KOPT-K1 (cell line): ENCODE results near the gene ARHGAP22.

Experiments used
- H3K27ac ChIP-seq: fragments of 200-600 bp; sonication (generic); 2 replicates; pipeline ENCODE4 v1.5.1; 2016; ENCODE audit warnings: antibody characterized with exemption, mild to moderate bottlenecking, low read depth, low read length; ENCODE audit not compliant: poor library complexity, severe bottlenecking
- H3K36me3 ChIP-seq: fragments of 200-600 bp; sonication (generic); 2 replicates; pipeline ENCODE4 v1.5.1; 2017; ENCODE audit warnings: antibody characterized with exemption, mild to moderate bottlenecking, low read length, moderate library complexity; ENCODE audit not compliant: insufficient read depth
- H3K9me3 ChIP-seq: fragments of 200-600 bp; sonication (generic); 2 replicates; pipeline ENCODE4 v1.5.1; 2017; ENCODE audit warnings: antibody characterized with exemption, low read length, mild to moderate bottlenecking; ENCODE audit not compliant: insufficient read depth, poor library complexity, severe bottlenecking

Gene ARHGAP22

DNA sequence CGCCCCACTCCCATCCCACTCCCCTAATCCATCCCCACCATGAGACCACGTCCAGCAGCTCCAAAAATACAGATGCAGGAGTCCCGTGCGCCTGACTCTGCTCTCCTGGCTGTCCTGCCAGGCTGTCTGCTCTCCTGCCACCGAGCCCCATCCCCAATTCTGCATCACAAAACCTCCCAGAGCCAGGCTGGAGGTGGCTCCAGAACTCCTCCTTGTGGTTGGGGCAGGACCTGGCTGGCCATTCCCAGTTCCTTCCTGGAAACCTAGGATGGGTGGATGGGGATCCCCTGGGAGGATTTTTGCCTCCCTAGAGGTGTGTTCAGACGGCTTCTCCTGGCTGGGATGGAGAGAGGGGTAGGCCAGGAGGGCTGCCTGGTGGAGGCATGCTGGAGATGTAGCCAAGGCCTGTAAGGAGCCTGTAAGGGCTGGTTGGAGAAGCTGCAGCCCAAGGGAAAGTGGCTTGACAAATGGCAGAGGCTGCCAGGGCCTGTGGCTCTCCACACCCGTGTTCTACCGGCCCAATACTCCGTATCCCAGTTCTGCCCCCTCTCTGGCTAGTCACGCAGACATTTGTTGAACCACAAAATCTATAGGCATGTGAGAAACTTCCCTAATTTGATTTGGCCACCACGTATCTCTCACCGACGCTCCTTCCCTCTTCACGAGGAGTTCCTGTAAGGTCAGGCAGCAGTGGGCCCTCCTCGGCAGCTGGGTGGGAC, 99.3 kb downstream of the ARHGAP22 start:
- no peak overlapping the region for H3K27ac ChIP-seq
- no peaks in the 10 kb centered on the region for H3K36me3 ChIP-seq
- H3K9me3 ChIP-seq = no peaks in the 10 kb centered on the region

DNA sequence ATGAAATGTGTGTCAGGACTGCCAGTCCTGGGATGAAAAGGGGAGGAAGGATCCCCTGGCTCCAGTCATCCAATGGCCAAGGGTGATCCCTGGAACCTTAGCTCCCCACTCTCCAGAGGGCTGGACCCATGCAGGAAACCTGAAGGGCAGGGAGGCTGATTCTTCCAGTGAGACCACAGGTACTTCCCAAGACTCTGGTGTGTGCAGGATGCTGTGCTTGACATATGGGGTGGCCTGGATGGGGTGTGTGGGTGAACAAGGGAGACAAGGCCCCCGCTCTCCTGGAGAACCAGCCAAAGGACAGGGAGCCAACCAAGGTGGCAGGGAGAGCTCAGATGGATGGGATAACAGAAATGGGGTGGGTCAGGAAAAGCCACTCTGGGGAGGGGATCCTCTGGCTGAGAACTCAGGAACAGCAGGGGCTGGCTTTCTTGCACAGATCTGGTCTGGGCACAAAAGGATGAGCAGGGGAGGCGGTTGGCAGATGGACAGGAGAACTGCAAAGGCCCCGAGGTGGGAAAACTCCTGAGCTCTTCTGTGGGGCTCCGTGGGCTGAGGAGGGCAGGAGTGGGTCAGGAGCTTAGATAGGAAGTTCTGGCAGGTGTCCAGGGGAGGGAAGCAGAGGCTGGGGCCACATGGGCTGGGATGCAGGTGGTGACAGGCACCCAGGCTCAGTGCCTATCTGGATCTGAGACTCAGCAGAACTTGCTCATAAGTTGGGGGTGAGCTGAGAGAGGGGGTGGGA, 100.6 kb downstream of the ARHGAP22 start:
- Histone ChIP-seq H3K9me3 (no peaks in the 10 kb centered on the region), H3K27ac (no peak overlapping the region), H3K36me3 (no peaks in the 10 kb centered on the region)

DNA sequence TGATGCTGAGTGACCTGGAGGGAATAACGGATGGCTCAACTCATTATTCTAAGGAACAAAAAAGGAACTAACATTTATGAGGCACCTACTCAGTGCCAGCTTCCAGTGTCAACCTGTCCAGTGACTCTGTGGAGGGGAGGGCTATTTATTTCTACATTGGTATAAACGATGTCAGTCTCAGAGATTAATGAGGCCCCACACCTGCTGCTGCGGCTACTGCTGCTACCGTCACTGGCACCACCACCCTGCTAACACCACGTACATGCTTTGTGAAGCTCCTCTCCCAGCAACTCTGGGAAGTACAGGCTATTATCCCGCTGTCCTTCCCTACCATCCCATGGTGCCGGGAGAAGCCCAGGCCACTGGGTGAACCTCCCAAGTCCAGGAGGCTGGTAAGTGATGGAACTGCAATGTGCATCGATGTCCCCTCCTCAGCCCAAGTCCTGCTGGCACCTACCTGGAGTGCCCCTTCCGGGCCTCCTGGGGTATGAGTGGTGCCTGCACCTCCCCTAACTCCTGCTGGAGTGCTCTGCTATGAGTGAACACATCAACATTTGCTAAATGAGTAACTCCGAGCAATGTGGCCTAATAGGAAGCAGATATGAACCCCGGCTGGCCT, 101.5 kb downstream of the ARHGAP22 start:
- Histone ChIP-seq H3K27ac (no peak overlapping the region), H3K36me3 (no peaks in the 10 kb centered on the region), H3K9me3 (no peaks in the 10 kb centered on the region)

DNA sequence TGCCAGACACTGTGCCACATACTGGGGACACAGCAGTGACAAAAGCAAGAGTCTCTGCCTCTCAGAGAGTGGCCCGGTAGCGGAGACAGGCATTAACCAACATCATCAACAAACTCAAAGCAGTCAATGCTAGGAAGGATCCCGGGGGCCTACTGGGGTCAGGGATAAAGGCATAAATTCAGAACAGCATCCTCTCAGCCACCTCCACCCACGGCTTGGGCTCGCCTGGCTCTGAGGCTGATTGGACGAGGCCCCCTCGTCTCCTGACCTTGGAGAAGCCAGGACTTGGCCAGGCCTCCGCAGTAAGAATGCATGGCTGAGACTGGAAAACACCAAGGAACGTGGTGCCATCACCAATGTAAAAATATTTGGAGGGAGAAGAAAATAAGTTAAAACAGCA, 102.1 kb downstream of the ARHGAP22 start:
- Histone ChIP-seq H3K9me3 (no peaks in the 10 kb centered on the region), H3K36me3 (no peaks in the 10 kb centered on the region), H3K27ac (no peak overlapping the region)

DNA sequence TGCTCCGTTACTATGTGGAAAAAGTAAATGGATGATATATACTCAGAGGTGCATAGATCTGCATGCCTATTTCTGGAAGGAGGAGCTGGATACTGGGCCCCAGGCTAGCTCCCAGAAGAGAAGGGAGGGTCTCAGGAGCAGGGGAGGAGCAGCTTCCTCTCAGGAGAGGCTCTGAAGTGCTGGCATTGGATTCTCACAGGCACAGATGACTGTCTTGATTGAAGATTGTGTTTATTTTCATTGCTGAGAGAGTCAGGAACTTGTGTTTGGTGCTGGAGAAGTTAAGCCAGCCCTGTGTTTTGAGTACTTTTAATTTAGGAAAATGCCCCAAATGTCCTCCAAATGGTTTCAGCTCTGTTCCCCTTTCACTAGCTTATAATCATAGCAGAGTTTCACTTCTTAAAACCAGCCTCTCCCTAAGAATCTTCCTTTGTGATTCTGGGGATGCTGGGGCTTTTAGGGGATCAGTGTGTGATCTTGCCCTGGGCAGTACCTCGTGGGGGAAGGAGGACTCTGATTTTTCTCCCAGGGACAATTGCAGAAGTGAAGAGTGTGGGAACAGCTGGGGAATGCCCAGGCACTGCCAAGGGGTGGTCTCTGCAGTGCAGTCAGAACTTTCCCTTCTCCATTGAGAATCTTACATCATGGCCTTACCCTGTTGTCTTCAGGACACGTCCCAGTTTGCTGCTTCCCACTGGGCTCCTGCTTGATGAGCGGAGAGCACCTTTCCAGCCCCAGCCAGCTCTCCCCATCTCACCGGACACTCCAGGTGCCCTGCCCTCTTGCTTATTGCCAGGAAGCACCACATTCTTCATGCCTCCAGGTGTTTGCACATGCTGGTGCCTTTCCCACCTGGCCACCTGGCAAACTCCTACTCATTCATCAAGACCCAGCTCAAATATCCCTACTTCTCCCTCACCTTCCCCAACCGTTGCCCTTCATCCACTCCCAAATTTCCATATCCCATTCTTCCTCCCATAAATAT, 102.8 kb downstream of the ARHGAP22 start:
- Histone ChIP-seq H3K36me3 (no peaks in the 10 kb centered on the region), H3K9me3 (no peaks in the 10 kb centered on the region), H3K27ac (no peak overlapping the region)

DNA sequence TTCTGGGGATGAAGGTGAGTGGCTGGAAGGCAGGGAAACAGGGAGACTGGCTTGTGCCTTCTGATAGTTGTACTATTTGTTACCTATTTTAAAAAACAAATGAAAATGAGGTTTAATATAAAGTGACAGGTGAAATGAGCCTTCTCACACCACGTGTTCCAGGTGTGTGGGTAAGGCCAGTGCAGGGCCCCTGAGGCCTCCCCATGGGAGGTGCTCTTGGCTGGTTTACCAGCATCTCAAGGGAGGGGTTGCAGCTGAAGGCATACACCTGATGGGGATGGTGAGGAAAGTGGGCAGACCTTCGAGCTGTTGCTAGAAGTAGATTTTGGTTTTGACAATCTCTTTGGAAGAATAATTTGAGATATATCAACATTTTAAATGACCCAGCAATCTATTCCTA, 103.6 kb downstream of the ARHGAP22 start:
- no peak overlapping the region for H3K27ac ChIP-seq
- no peaks in the 10 kb centered on the region for H3K36me3 ChIP-seq
- no peaks in the 10 kb centered on the region for H3K9me3 ChIP-seq

DNA sequence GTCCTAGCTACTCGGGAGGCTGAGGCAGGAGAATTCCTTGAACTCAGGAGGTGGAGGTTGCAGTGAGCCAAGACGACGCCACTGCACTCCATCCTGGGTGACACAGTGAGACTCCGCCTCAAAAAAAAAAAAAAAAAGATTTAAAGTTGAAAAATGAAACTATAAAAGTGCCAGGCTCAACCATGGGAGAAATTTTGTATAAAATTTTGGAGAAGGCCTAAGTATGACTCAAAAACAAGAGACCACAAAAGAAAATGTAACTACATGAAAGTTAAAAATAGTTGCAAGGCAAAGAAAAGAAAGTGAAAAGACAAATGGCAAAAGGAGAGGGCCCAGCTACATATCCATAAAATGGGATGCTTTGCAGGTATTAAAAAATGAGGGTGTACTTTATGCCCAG, 104.1 kb downstream of the ARHGAP22 start:
- no peaks in the 10 kb centered on the region for H3K9me3 ChIP-seq
- no peak overlapping the region for H3K27ac ChIP-seq

DNA sequence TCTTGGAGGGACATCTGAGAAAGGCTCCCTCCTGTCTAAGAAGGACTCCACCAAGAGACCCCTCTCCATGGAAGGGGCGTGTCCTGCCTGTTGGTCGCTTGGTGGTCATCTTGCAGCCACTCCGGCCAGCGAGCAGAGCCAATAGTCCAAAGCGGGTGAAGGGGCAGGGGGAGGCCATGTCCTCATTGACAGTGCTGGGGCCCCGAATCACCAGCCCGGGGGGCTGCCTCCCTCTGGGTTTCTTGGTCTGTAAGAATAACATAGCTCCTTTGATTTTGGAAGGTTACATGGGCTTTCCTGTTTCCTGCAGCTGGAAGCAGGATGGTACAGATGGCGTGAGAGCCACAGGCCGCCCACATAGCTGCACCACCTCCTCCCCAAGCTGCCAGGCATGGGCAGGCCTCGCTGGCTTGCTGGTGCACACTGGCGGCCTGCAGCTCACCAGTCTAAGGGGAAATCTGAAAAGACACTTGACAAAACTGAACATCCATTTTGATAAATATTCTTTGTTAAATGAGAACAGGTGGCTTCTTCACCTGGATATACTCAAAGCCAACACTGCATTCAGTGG, 105.8 kb downstream of the ARHGAP22 start:
- Histone ChIP-seq H3K27ac (no peak overlapping the region), H3K9me3 (no peaks in the 10 kb centered on the region), H3K36me3 (no peaks in the 10 kb centered on the region)

More for the DNA sequence above, 104.1 kb downstream of the ARHGAP22 start:
- H3K36me3 ChIP-seq = no peaks in the 10 kb centered on the region

DNA sequence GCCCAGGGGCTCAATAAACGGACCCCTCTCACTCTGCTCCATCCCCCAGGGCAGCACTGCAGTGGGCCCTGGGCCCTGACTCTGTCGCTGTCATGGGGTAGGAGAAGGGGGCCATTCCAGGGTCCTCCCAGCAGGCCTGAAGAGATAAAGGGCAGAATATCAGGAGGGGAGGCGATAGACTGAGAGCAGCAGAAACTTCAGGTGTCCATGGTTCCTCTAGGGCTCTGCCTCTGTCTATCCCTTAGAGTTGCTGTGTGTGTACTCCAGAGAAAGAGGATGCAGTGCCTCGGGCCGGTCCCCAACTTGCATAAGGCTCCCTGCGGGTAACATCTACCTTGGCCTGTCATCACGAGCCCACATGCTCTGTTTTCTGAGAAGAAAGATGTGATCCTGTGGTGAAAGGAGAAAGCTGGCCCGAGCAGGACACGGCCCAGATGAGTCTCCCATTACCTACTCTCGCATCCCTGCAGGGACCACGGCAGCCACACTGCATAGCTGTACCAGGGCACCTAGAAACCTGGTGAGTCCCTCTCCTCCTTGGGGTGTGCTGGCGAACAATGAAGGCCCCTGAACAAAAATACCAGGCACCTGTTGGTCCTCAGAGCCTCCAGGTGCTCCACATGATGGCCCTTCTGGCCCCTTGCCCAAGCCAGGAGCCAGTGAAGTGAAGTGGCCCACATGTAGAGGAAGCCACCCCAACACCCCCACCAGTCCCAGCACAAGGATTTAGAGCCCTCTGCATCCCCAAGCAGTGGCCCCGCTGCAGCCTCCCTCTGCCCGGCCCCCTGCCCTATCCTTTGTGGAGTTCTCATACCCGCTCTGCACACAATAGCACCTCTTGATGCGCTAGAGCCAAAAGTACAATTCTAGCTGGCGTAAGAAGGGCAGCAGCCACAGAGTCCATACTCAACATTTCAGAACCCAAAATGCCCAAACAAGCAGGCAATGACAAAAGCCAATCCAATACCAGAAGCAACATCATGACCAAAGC, 106.8 kb downstream of the ARHGAP22 start:
- H3K27ac ChIP-seq = no peak overlapping the region
- no peaks in the 10 kb centered on the region for H3K9me3 ChIP-seq
- no peaks in the 10 kb centered on the region for H3K36me3 ChIP-seq

DNA sequence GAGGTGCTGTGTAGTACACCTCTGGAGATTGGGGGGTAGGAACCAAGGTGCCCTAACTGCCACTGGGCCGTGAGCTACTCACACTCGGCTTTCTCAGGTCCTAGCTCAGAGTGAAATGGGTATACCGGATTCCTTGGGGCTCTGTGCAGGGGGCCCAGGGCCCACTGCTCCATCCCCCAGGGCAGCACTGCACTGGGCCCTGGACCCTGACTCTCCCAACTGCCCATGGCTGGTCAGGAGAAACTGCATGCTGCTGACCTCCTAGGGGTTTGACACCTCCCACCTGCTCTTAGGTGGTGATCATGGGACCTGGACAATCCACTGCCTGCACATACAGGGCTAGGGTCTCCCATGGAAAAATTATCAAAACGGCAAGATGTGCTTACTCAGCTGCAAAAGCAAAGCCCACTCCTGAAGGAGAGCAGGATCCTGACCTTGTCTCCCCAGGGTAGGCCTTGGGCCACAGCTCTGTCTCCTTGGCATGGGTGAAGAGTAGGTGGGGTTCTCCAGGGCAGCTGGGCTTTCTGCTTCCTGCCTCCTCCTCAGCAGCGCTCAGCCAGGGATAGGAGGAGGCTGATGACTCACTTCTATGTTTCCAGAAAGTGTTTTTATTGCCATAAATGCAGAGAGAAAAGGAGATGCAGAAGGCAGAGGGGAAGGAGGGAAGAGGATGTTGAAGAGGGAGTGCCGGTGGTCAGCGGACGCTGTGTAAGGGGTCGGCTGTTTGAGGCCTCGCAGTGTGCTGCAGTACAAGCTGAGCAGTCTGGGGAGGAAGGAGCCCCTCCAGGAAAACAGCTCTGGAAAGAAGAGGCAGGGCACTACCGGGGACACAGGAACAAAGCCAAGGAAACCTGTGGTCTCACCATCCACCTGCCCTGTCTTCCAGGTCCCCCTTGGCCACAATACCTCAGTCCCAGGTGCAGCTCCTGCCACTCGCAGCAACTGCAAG, 107.8 kb downstream of the ARHGAP22 start:
- no peaks in the 10 kb centered on the region for H3K36me3 ChIP-seq
- peak overlapping the region; percentile 25 for H3K27ac ChIP-seq
- no peaks in the 10 kb centered on the region for H3K9me3 ChIP-seq

DNA sequence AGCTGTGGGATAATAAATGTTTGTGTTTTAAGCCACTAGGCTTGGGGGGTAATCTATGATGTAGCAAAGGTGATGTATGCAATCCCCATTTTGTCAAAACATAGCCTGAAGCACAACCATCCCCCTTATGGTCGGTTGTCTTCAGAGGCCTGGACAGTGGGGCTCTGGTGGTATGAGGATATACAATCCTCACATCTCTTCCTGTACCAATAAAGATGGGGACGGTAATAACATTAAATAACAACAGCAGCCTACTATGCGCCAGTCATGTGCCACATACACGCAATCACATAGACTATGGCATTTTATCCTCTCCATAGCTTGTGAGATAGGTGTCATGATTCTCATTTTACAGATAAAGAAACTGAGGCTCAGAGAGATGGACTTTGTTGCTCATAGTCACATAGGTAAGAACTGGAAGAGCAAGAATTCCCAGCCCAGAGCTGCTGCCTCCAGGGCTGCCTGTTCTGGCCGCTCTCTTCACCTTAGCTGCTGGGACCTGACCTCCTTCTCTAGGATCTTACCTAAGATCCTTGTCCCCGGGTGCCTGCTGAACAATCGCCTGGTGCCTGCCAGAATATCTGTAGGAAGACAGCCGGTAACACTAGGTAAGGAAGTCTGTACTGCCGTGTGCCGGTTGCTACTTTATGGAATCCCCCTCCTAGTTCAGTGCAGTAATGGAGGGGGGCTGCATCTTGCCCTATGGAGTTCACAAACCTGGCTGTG, 108.6 kb downstream of the ARHGAP22 start:
- H3K27ac ChIP-seq = no peak overlapping the region
- H3K36me3 ChIP-seq = no peaks in the 10 kb centered on the region
- H3K9me3 ChIP-seq = no peaks in the 10 kb centered on the region

DNA sequence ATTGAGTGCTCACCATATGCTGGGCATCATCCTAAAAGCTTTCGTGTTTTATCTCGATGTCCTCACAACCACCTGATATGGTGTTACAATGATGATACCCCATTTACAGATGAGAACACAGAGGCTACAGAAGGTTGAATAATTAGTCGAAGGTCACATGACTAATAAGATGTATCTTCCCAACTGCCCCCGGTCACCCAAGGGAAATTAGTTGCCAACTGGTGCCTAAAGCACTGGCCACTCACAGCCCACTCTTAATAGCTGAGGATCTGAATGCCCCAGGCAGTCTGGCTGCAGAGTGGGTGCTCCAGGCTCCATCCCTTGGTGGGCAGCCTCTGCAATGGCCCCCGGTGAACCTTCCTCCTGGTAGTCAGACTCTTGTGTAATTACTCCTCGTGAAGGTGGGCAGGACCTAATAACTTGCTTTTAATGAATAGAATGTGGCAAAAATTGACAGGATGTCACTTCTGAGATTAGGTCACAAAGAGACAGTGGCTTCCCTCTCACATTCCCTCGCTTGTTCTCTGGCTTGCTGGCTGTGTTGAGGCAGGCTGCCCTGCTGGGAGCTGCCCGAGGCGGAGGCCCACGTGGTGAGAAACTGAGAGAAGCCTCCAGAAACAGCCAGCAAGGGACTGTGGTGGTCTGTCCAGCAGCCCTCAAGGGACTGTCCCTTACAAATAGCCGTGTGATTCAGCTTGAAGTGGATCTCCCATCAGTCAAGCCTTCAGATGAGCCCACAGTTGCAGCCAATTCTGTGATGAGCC, 109.4 kb downstream of the ARHGAP22 start:
- no peaks in the 10 kb centered on the region for H3K36me3 ChIP-seq
- H3K27ac ChIP-seq = no peak overlapping the region

More for the DNA sequence above, 109.4 kb downstream of the ARHGAP22 start:
- no peaks in the 10 kb centered on the region for H3K9me3 ChIP-seq
